ENCODE results near the gene ATP13A3.

The ATP13A3 gene

GRCh38 chr3:194390835-194391234, 96.0 kb downstream of the ATP13A3 start:
- TF ChIP-seq, protein P1, sequence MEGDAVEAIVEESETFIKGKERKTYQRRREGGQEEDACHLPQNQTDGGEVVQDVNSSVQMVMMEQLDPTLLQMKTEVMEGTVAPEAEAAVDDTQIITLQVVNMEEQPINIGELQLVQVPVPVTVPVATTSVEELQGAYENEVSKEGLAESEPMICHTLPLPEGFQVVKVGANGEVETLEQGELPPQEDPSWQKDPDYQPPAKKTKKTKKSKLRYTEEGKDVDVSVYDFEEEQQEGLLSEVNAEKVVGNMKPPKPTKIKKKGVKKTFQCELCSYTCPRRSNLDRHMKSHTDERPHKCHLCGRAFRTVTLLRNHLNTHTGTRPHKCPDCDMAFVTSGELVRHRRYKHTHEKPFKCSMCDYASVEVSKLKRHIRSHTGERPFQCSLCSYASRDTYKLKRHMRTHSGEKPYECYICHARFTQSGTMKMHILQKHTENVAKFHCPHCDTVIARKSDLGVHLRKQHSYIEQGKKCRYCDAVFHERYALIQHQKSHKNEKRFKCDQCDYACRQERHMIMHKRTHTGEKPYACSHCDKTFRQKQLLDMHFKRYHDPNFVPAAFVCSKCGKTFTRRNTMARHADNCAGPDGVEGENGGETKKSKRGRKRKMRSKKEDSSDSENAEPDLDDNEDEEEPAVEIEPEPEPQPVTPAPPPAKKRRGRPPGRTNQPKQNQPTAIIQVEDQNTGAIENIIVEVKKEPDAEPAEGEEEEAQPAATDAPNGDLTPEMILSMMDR (IDR thresholded peaks at IDR 0.05; ENCODE audit: low read depth, low read length) = no peak
- no peak overlapping the region for H3K4me3 ChIP-seq (replicated peaks in 1 of 2; ENCODE audit: low read depth in 2 of 2, low read length in 2 of 2)
- no peak for DNase-seq (ENCODE audit: low read depth in 2 of 2)

DNA sequence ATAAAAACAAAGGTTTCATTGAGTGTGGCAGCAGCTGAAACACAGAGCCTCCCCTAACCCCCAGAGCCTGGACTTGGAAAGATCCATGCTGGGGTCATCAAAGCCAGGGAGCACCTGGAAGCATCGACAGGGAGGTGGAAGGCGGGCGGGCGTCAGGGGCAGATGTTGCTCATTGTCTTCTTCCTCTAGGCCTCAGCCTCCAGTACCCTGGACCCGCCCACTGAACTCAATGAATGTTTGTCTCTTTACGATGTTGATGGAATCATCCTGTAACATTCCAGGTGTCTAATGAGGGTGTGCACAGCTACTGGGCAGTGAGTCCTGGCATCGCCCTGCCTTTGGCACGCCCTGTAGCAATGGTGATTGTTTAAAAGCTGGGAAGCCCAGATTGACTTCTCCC, 97.5 kb downstream of the ATP13A3 start:
- no peak overlapping the region for H3K4me3 ChIP-seq (replicated peaks in 1 of 2; ENCODE audit: low read depth in 2 of 2, low read length in 2 of 2)
- DNase-seq (ENCODE audit: low read depth in 2 of 2) = no peak
- TF ChIP-seq, protein P1 (IDR thresholded peaks at IDR 0.05; ENCODE audit: low read depth, low read length) = no peak

DNA sequence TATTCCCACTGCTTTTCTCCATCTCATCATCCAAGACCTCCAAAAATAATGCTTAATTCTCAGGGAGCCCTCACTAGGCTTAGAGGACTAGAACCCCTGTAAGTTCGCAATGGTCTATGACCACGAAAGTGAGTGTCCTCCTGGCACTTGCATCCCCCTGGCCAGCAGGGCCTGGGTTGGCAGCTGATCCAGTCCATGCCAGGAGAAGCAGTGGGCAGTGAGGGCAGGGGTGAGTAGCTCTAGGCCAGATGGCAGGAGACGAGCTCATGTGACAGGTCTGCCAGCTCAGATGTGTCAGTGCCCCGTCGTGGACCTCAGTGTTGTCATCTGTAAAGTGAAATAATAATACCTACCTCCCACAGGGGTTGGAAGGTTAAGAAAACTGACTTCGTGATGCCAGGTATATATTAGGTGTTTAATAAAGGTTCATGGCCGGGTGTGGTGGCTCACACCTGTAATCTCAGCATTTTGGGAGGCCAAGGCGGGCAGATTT, 98.8 kb downstream of the ATP13A3 start:
- no peak for DNase-seq (ENCODE audit: low read depth in 2 of 2)
- TF ChIP-seq, protein P1 (IDR thresholded peaks at IDR 0.05; ENCODE audit: low read depth, low read length) = no peak
- H3K4me3 ChIP-seq (replicated peaks in 1 of 2; ENCODE audit: low read depth in 2 of 2, low read length in 2 of 2) = no peak overlapping the region

- H3K4me3 ChIP-seq (replicated peaks in 1 of 2; ENCODE audit: low read depth in 2 of 2, low read length in 2 of 2) = no peak overlapping the region
- TF ChIP-seq, protein P1 (IDR thresholded peaks at IDR 0.05; ENCODE audit: low read depth, low read length) = no peak
- no peak for DNase-seq (ENCODE audit: low read depth in 2 of 2)
These were observed 99.5 kb downstream of the ATP13A3 start for GRCh38 chr3:194387276-194387675.

- no peak overlapping the region for H3K4me3 ChIP-seq (replicated peaks in 1 of 2; ENCODE audit: low read depth in 2 of 2, low read length in 2 of 2)
- TF ChIP-seq, protein P1 (IDR thresholded peaks at IDR 0.05; ENCODE audit: low read depth, low read length) = no peak
- no peak for DNase-seq (ENCODE audit: low read depth in 2 of 2)
These were observed 100.2 kb downstream of the ATP13A3 start for GRCh38 chr3:194386648-194387047.

- TF ChIP-seq, protein P1 (IDR thresholded peaks at IDR 0.05; ENCODE audit: low read depth, low read length) = no peak
- no peak for DNase-seq (ENCODE audit: low read depth in 2 of 2)
These were observed 100.7 kb downstream of the ATP13A3 start for GRCh38 chr3:194386066-194386465.

GRCh38 chr3:194384569-194385001, 102.2 kb downstream of the ATP13A3 start:
- H3K4me3 ChIP-seq (replicated peaks in 1 of 2; ENCODE audit: low read depth in 2 of 2, low read length in 2 of 2) = no peak overlapping the region
- no peak for DNase-seq (ENCODE audit: low read depth in 2 of 2)
- TF ChIP-seq, protein P1 (IDR thresholded peaks at IDR 0.05; ENCODE audit: low read depth, low read length) = no peak

More at GRCh38 chr3:194386066-194386465, 100.7 kb downstream of the ATP13A3 start:
- no peak overlapping the region for H3K4me3 ChIP-seq (replicated peaks in 1 of 2; ENCODE audit: low read depth in 2 of 2, low read length in 2 of 2)
